HepG2 (cell line): Measurements from ENCODE around the gene PRPSAP2. TPM values are rescaled to one million over a fixed set of nuclear protein-coding genes. Genes with fewer than 3 reads are reported as not detected.

ENCODE experiments used
- ATAC-seq: fragments of 200-7000 bp; cut with Tn5 transposase; 3 replicates; pipeline ENCODE4 v1.9.1; 2020; ENCODE audit warnings: mild to moderate bottlenecking, moderate library complexity
- BruUV-seq: library from RNA; stranded (reverse); fragments of 400-500 nt; replicated peaks from 2 replicates; lab custom pipeline; 2021; lab: Mats Ljungman, UMichigan
- CTCF ChIA-PET: fragments of 300-600 bp; formaldehyde crosslinking; extraction: SDS; loops from one replicate; lab custom pipeline; 2021; ENCODE audit warnings: low total read pairs, inconsistent platforms, low intra/inter-chr PET ratio; lab: Yijun Ruan, JAX
- POLR2A ChIA-PET: fragments of 350-600 bp; sonication (Branson Sonifier 250); formaldehyde crosslinking; loops from one replicate; lab custom pipeline; 2020; ENCODE audit warnings: antibody characterized with exemption, inconsistent platforms; lab: Yijun Ruan, JAX
- DNase-seq: peaks from one replicate; pipeline ENCODE4 v3.0.0-alpha.2; 2015; ENCODE audit warnings: low spot score
- FAIRE-seq: peaks from 3 replicates; lab custom pipeline; 2011; peaks lifted over from hg19 to GRCh38; lab: Jason Lieb, UNC
- H2AFZ ChIP-seq: one replicate; pipeline ENCODE4 v1.6.1; 2011; ENCODE audit warnings: low read length, inconsistent platforms
- H3K27ac ChIP-seq: fragments of 300-600 bp; 3 replicates; pipeline ENCODE4 v1.8.0; 2011; ENCODE audit warnings: mixed run types, mild to moderate bottlenecking, mixed read lengths, low read length, inconsistent platforms; ENCODE audit not compliant: insufficient read depth; ENCODE audit errors: extremely low read length
- H3K27me3 ChIP-seq, 2 experiments: fragments of 200-600 bp in 1 of 2; 2 replicates in 1 of 2; 3 replicates in 1 of 2; pipeline versions ENCODE4 v1.6.0 to v1.8.0; 2011; ENCODE audit warnings: low read length in 2 of 2, mild to moderate bottlenecking in 2 of 2, moderate library complexity in 2 of 2, inconsistent platforms in 1 of 2; ENCODE audit not compliant: insufficient read depth in 2 of 2, control insufficient read depth in 1 of 2
- H3K36me3 ChIP-seq, 2 experiments: fragments of 200-600 bp in 1 of 2; replicated peaks in 1 of 2; 2 replicates in 1 of 2; 3 replicates in 1 of 2; pipeline versions ENCODE4 v1.5.1 to v1.8.0; 2011; ENCODE audit warnings: low read length in 2 of 2, inconsistent platforms in 1 of 2; ENCODE audit not compliant: insufficient read depth in 2 of 2, control insufficient read depth in 1 of 2
- H3K4me1 ChIP-seq: 2 replicates; pipeline ENCODE4 v1.5.1; 2012; ENCODE audit warnings: low read length, inconsistent platforms; ENCODE audit not compliant: insufficient read depth
- H3K4me2 ChIP-seq: 2 replicates; pipeline ENCODE4 v1.6.0; 2011; ENCODE audit warnings: low read depth, low read length, inconsistent platforms
- H3K4me3 ChIP-seq, 3 experiments: fragments of 200-600 bp in 1 of 3; sonication (generic), shearing (Covaris generic) in 1 of 3; replicated peaks in 1 of 3; 2 replicates each; pipeline ENCODE4 v1.5.1; 2011 to 2016; ENCODE audit warnings: low read length in 3 of 3, inconsistent platforms in 2 of 3, low read depth in 2 of 3, mild to moderate bottlenecking in 2 of 3, control low read depth in 1 of 3, mixed read lengths in 1 of 3; ENCODE audit not compliant: insufficient read depth in 1 of 3
- H3K79me2 ChIP-seq: one replicate; pipeline ENCODE4 v1.6.1; 2011; ENCODE audit warnings: low read length, inconsistent platforms; ENCODE audit not compliant: insufficient read depth
- H3K9ac ChIP-seq: 2 replicates; pipeline ENCODE4 v1.6.0; 2011; ENCODE audit warnings: mild to moderate bottlenecking, low read depth, low read length, inconsistent platforms; ENCODE audit not compliant: insufficient read depth
- H3K9me3 ChIP-seq: 2 replicates; pipeline ENCODE4 v1.5.1; 2012; ENCODE audit warnings: mild to moderate bottlenecking, low read length
- H4K20me1 ChIP-seq: 2 replicates; pipeline ENCODE4 v1.6.0; 2011; ENCODE audit warnings: inconsistent platforms, mild to moderate bottlenecking, low read length, moderate library complexity; ENCODE audit not compliant: insufficient read depth
- CEBPG ChIP-seq: IDR thresholded peaks from 2 replicates; pipeline ENCODE4 v1.6.1; 2016
- CENPX ChIP-seq: sonication (generic); formaldehyde crosslinking; IDR thresholded peaks from 2 replicates; pipeline ENCODE4 v1.9.0; 2021; ENCODE audit warnings: mild to moderate bottlenecking, missing genetic modification reagents, moderate library complexity
- KAT7 ChIP-seq: IDR thresholded peaks from 2 replicates; pipeline ENCODE4 v1.6.1; 2018; ENCODE audit warnings: borderline replicate concordance, missing compliant biosample characterization
- MXD1 ChIP-seq: sonication (generic); formaldehyde crosslinking; IDR thresholded peaks from 2 replicates; pipeline ENCODE4 v1.4.0; 2020; ENCODE audit warnings: mild to moderate bottlenecking, missing genetic modification reagents
- NKX3-1 ChIP-seq: sonication (generic); formaldehyde crosslinking; IDR thresholded peaks from 2 replicates; pipeline ENCODE4 v1.5.0; 2020; ENCODE audit warnings: missing genetic modification reagents
- RORA ChIP-seq: sonication (generic); formaldehyde crosslinking; IDR thresholded peaks from 2 replicates; pipeline ENCODE4 v1.5.0; 2020; ENCODE audit warnings: mild to moderate bottlenecking, missing genetic modification reagents, moderate library complexity
- SOX13 ChIP-seq, 3 experiments: fragments of 450-650 bp in 1 of 3; sonication (generic) in 1 of 3; formaldehyde crosslinking in 1 of 3; IDR thresholded peaks in 2 of 3; conservative IDR thresholded peaks in 1 of 3; 2 replicates each; pipeline versions ENCODE4 v1.5.0 to v1.6.1; 2016 to 2020; ENCODE audit warnings: antibody characterized with exemption in 1 of 3, mild to moderate bottlenecking in 1 of 3, missing compliant biosample characterization in 1 of 3, missing genetic modification reagents in 1 of 3, moderate library complexity in 1 of 3
- SOX5 ChIP-seq: IDR thresholded peaks from 2 replicates; pipeline ENCODE4 v1.6.1; 2016; ENCODE audit warnings: borderline replicate concordance
- TBP ChIP-seq: sonication (generic); formaldehyde crosslinking; IDR thresholded peaks from 2 replicates; pipeline ENCODE4 v1.5.0; 2020; ENCODE audit warnings: missing genetic modification reagents
- ZBTB3 ChIP-seq: sonication (generic); formaldehyde crosslinking; IDR thresholded peaks from 2 replicates; pipeline ENCODE4 v1.4.0; 2020; ENCODE audit warnings: low read depth, mild to moderate bottlenecking, moderate library complexity, missing genetic modification reagents, borderline replicate concordance
- ZBTB39 ChIP-seq: sonication (generic); formaldehyde crosslinking; IDR thresholded peaks from 2 replicates; pipeline ENCODE4 v1.5.0; 2020; ENCODE audit warnings: missing genetic modification reagents
- ZFP37 ChIP-seq: sonication (generic); formaldehyde crosslinking; IDR thresholded peaks from 2 replicates; pipeline ENCODE4 v1.4.0; 2020; ENCODE audit warnings: missing genetic modification reagents, borderline replicate concordance
- ZNF124 ChIP-seq: sonication (generic); formaldehyde crosslinking; IDR thresholded peaks from 2 replicates; pipeline ENCODE4 v1.4.0; 2020; ENCODE audit warnings: missing genetic modification reagents
- ZNF441 ChIP-seq: sonication (generic); formaldehyde crosslinking; IDR thresholded peaks from 2 replicates; pipeline ENCODE4 v1.7.0; 2021; ENCODE audit warnings: missing genetic modification reagents, borderline replicate concordance
- ZNF503 ChIP-seq: sonication (generic); formaldehyde crosslinking; IDR thresholded peaks from 2 replicates; pipeline ENCODE4 v1.4.0; 2020; ENCODE audit warnings: missing genetic modification reagents
- ZNF549 ChIP-seq: sonication (generic); formaldehyde crosslinking; IDR thresholded peaks from 2 replicates; pipeline ENCODE4 v1.5.0; 2020; ENCODE audit warnings: missing genetic modification reagents
- ZNF597 ChIP-seq: sonication (generic); formaldehyde crosslinking; IDR thresholded peaks from 2 replicates; pipeline ENCODE4 v1.5.0; 2020; ENCODE audit warnings: missing genetic modification reagents
- ZNF784 ChIP-seq: sonication (generic); formaldehyde crosslinking; IDR thresholded peaks from 2 replicates; pipeline ENCODE4 v1.5.1; 2020; ENCODE audit warnings: missing genetic modification reagents, mild to moderate bottlenecking, borderline replicate concordance
- WGBS: methylation state at CpG from one replicate; pipeline ENCODE4 v1.1.6; 2017; ENCODE audit warnings: low lambda C conversion rate; 5-methylcytosine and 5-hydroxymethylcytosine counted together
- in situ Hi-C: cut with HindIII; loops from 2 replicates; pipeline ENCODE4 v1.10.0; 2017; ENCODE audit warnings: low pct_unique_long_range_greater_than_20kb; ENCODE audit not compliant: extremely low pct_ligation_motif_present
- intact Hi-C: fragments of 100-400 bp; cut with micrococcal nuclease; formaldehyde crosslinking; loops from one replicate; pipeline ENCODE4 v1.10.0; 2022; ENCODE audit not compliant: unreplicated experiment
- polyA plus RNA-seq, 8 experiments: library from polyadenylated mRNA; depleted of rRNA in 3 of 8; stranded (reverse) in 7 of 8; unstranded in 1 of 8; fragments of >200 nt; fragmentation: Illumina TruSeq in 4 of 8; extraction: Trizol in 4 of 8; gene quantifications; 2 replicates each; pipeline versions ENCODE4 v1.2.1 to v1.2.3, GENCODE V29; 2011 to 2016; ENCODE audit warnings: low read depth in 4 of 8, missing spikeins in 1 of 8, mixed read lengths in 1 of 8; ENCODE audit not compliant: insufficient read depth in 1 of 8
- total RNA-seq, 5 experiments: library from RNA; depleted of rRNA; stranded (reverse); fragments of >200 nt; fragmentation: Illumina TruSeq; extraction: Trizol; gene quantifications; 2 replicates each; pipeline ENCODE4 v1.2.3, GENCODE V29; 2016; ENCODE audit warnings: low read depth in 1 of 5

PRPSAP2 gene
- total and polyA plus RNA-seq, 2 of the 13 experiments (the other 11 are each of a cell fraction or from before 2014, with no cell fraction given) = 34.0 to 58.9 TPM

- in situ Hi-C loops (no loop called here), intact Hi-C loops (no loop called here)
- Histone ChIP-seq H3K4me1 (peaks cover 24% of the 10 kb centered on the region), H3K4me3 (no peak overlapping the region), H3K27ac (no peak overlapping the region), H4K20me1 (0 out of 2 replicates have a peak, but pooled peaks cover 2% of the 10 kb centered on the region), H3K9ac (no peak overlapping the region), H3K4me2 (no peak overlapping the region), H3K27me3 (no peaks in the 10 kb centered on the region), H3K9me3 (no peaks in the 10 kb centered on the region), H2AFZ (no peak overlapping the region), H3K79me2 (no peaks in the 10 kb centered on the region), H3K36me3 (peaks cover 4 to 52% of the 10 kb centered on the region in 2 experiments; a peak in 3 of 5 replicates)
- peak; percentile 2 for DNase-seq
- POLR2A ChIA-PET = no interaction called here
- CTCF ChIA-PET = no interaction called here
- ATAC-seq = no peak
- WGBS = 85% methylated on average over 5 of the region's 5 CpGs
- BruUV-seq = no TSS peak
- TF ChIP-seq RORA (CRISPR knock-in tag) (no peak), SOX5 (CRISPR knock-in tag) (peak; percentile 68; the same call in 1 of the 2 replicates), CEBPG (no peak), SOX13 (IDR thresholded peaks at IDR 0.05) (no peak), SOX13 (CRISPR knock-in tag; conservative IDR thresholded peaks at IDR 0.05 in 1 of 2, IDR thresholded peaks at IDR 0.05 in 1 of 2) (peak in 1 of 2 experiments; percentile 62; a peak in 1 of 4 replicates), ZBTB39 (CRISPR knock-in tag) (no peak), ZFP37 (CRISPR knock-in tag) (no peak), ZNF503 (no peak), ZBTB3 (no peak), ZNF597 (no peak), KAT7 (no peak), TBP (CRISPR knock-in tag) (no peak), CENPX (CRISPR knock-in tag) (no peak), ZNF124 (CRISPR knock-in tag) (no peak), ZNF784 (CRISPR knock-in tag) (no peak), NKX3-1 (CRISPR knock-in tag) (no peak), ZNF549 (no peak), ZNF441 (no peak), MXD1 (CRISPR knock-in tag) (no peak)
- no peak for FAIRE-seq
Observed at GRCh38 chr17:18904482-18904881, 46.6 kb downstream of the PRPSAP2 start.
